K562 (cell line): ENCODE measurements around the gene TRIM65. TPM values are rescaled to one million over a fixed set of nuclear protein-coding genes. Genes with fewer than 3 reads are reported as not detected.
"Not testable (repeated sequence)": the region's sequence is repeated elsewhere in the genome, so short reads cannot be mapped to it uniquely, and the experiment has no call there.

Experiments used
- ATAC-seq: fragments of 200-7000 bp; cut with Tn5 transposase; 3 replicates; pipeline ENCODE4 v1.9.1; 2020; ENCODE audit warnings: moderate library complexity
- BruUV-seq: library from RNA; stranded (reverse); fragments of 400-500 nt; replicated peaks from 2 replicates; lab custom pipeline; 2021; lab: Mats Ljungman, UMichigan
- CTCF ChIA-PET: fragments of 300-600 bp; formaldehyde crosslinking; extraction: SDS; loops from one replicate; lab custom pipeline; 2021; ENCODE audit warnings: low intra/inter-chr PET ratio; lab: Yijun Ruan, JAX
- POLR2A ChIA-PET: fragments of 300-600, 350-650 bp; sonication (Branson Sonifier 250); formaldehyde crosslinking; extraction: SDS; loops from one replicate; lab custom pipeline; 2021; ENCODE audit warnings: antibody characterized with exemption, inconsistent platforms; lab: Yijun Ruan, JAX
- DNase-seq, 4 experiments: peaks; one replicate each; pipeline versions ENCODE4 v3.0.0 to v3.0.0-alpha.2; 2011 to 2018; ENCODE audit warnings: low spot score in 3 of 4, mixed read lengths in 3 of 4; ENCODE audit errors: extremely low read depth in 1 of 4
- FAIRE-seq: peaks from 2 replicates; lab custom pipeline; 2011; peaks lifted over from hg19 to GRCh38; lab: Jason Lieb, UNC
- H2AFZ ChIP-seq: 2 replicates; pipeline ENCODE4 v1.6.0; 2011; ENCODE audit warnings: low read depth, low read length, control low read depth, inconsistent platforms
- H3K27ac ChIP-seq: fragments of 200-600 bp; 3 replicates; pipeline ENCODE4 v1.8.0; 2011; ENCODE audit warnings: low read depth, mild to moderate bottlenecking, control low read depth, inconsistent platforms, low read length, moderate library complexity, mixed read lengths; ENCODE audit errors: extremely low read depth
- H3K27me3 ChIP-seq, 2 experiments: fragments of 300-600 bp in 1 of 2; 2 replicates in 1 of 2; 3 replicates in 1 of 2; pipeline versions ENCODE4 v1.6.0 to v1.8.0; 2011; ENCODE audit warnings: inconsistent platforms in 2 of 2, low read length in 2 of 2, mild to moderate bottlenecking in 1 of 2, mixed read lengths in 1 of 2, moderate library complexity in 1 of 2; ENCODE audit not compliant: control insufficient read depth in 2 of 2, insufficient read depth in 2 of 2
- H3K36me3 ChIP-seq: fragments of 300-600 bp; 3 replicates; pipeline ENCODE4 v1.8.0; 2011; ENCODE audit warnings: mild to moderate bottlenecking, low read length, inconsistent platforms; ENCODE audit not compliant: control insufficient read depth, insufficient read depth
- H3K4me1 ChIP-seq, 2 experiments: fragments of 200-600 bp in 1 of 2; replicated peaks in 1 of 2; 2 replicates in 1 of 2; 3 replicates in 1 of 2; pipeline versions ENCODE4 v1.5.1 to v1.8.0; 2011; ENCODE audit warnings: inconsistent platforms in 2 of 2, low read length in 2 of 2, mild to moderate bottlenecking in 1 of 2, mixed read lengths in 1 of 2, moderate library complexity in 1 of 2; ENCODE audit not compliant: control insufficient read depth in 2 of 2, insufficient read depth in 2 of 2
- H3K4me2 ChIP-seq: 2 replicates; pipeline ENCODE4 v1.6.1; 2011; ENCODE audit warnings: low read length, control low read depth, inconsistent platforms, mixed read lengths; ENCODE audit not compliant: insufficient read depth
- H3K4me3 ChIP-seq: fragments of 200-600 bp; sonication (generic), shearing (Covaris generic); 2 replicates; pipeline ENCODE4 v1.5.1; 2016; ENCODE audit warnings: control low read depth, inconsistent platforms
- H3K79me2 ChIP-seq: fragments of 200-600 bp; 3 replicates; pipeline ENCODE4 v1.8.0; 2011; ENCODE audit warnings: low read length, inconsistent platforms; ENCODE audit not compliant: control insufficient read depth, insufficient read depth
- H3K9ac ChIP-seq, 2 experiments: 2 replicates each; pipeline versions ENCODE4 v1.6.0 to v1.6.1; 2011; ENCODE audit warnings: low read depth in 2 of 2, low read length in 2 of 2, control low read depth in 1 of 2, inconsistent platforms in 1 of 2, mild to moderate bottlenecking in 1 of 2, mixed read lengths in 1 of 2; ENCODE audit not compliant: insufficient read depth in 1 of 2
- H3K9me1 ChIP-seq: one replicate; pipeline ENCODE4 v1.6.0; 2011; ENCODE audit warnings: inconsistent platforms, mild to moderate bottlenecking, low read length, moderate library complexity; ENCODE audit not compliant: control insufficient read depth, insufficient read depth
- H3K9me3 ChIP-seq: replicated peaks from 2 replicates; pipeline ENCODE4 v1.5.1; 2011; ENCODE audit warnings: low read depth, low read length, inconsistent platforms; ENCODE audit not compliant: control insufficient read depth, insufficient read depth
- H4K20me1 ChIP-seq: replicated peaks from 2 replicates; pipeline ENCODE4 v1.6.1; 2011; ENCODE audit warnings: low read length, inconsistent platforms, mixed read lengths; ENCODE audit not compliant: control insufficient read depth, insufficient read depth
- BMI1 ChIP-seq: fragments of 150-350 bp; IDR thresholded peaks from 2 replicates; pipeline ENCODE4 v1.6.1; 2014; ENCODE audit warnings: low read length
- ESRRA ChIP-seq: fragments of 450-650 bp; IDR thresholded peaks from 2 replicates; pipeline ENCODE4 v1.6.1; 2014; ENCODE audit warnings: low read depth, mild to moderate bottlenecking, moderate library complexity, borderline replicate concordance
- GABPB1 ChIP-seq: sonication (generic); formaldehyde crosslinking; IDR thresholded peaks from 2 replicates; pipeline ENCODE4 v1.8.0; 2022; ENCODE audit warnings: mild to moderate bottlenecking, missing genetic modification reagents
- MYNN ChIP-seq, 2 experiments: sonication (generic); formaldehyde crosslinking in 1 of 2; IDR thresholded peaks; 2 replicates each; pipeline versions ENCODE4 v1.5.0 to v1.6.1; 2016 to 2020; ENCODE audit warnings: antibody characterized with exemption in 1 of 2, missing genetic modification reagents in 1 of 2
- PHF20 ChIP-seq: fragments of 450-650 bp; IDR thresholded peaks from 2 replicates; pipeline ENCODE4 v1.6.1; 2018; ENCODE audit not compliant: partially characterized antibody
- RBFOX2 ChIP-seq: fragments of 200-400 bp; formaldehyde crosslinking; IDR thresholded peaks from 2 replicates; pipeline ENCODE4 v1.6.1; 2017; ENCODE audit warnings: low read depth, mild to moderate bottlenecking, low read length, moderate library complexity
- RBM34 ChIP-seq: fragments of 200-400 bp; formaldehyde crosslinking; IDR thresholded peaks from 2 replicates; pipeline ENCODE4 v1.6.1; 2018; ENCODE audit warnings: low read length, borderline replicate concordance; ENCODE audit not compliant: insufficient read depth
- SNIP1 ChIP-seq: fragments of 450-650 bp; IDR thresholded peaks from 2 replicates; pipeline ENCODE4 v1.7.1; 2017; ENCODE audit warnings: low read depth, mild to moderate bottlenecking
- WGBS: fragments of 100-300 bp; shearing (Covaris generic); methylation state at CpG from one replicate; pipeline ENCODE4 v1.1.6; 2016; ENCODE audit warnings: low coverage, mixed read lengths; ENCODE audit not compliant: insufficient coverage; ENCODE audit errors: missing lambda C conversion rate; 5-methylcytosine and 5-hydroxymethylcytosine counted together
- in situ Hi-C: fragments of 300-500 bp; cut with MboI; formaldehyde crosslinking; loops from 4 replicates; pipeline ENCODE4 v1.15.0; 2018; ENCODE audit warnings: inconsistent platforms, mixed read lengths
- intact Hi-C: fragments of 100-400 bp; cut with micrococcal nuclease; formaldehyde crosslinking; loops from 2 replicates; pipeline ENCODE4 v1.14.2; 2022
- polyA plus RNA-seq, 8 experiments: library from polyadenylated mRNA; depleted of rRNA in 4 of 8; stranded (reverse) in 5 of 8; unstranded in 3 of 8; fragments of >200 nt; fragmentation: Nextera tagmentation in 2 of 8; fragmentation: Illumina TruSeq in 1 of 8; extraction: Ambion mirVana in 2 of 8; extraction: Trizol in 1 of 8; gene quantifications; 2 replicates each; pipeline versions ENCODE4 v1.2.1 to v1.2.3, GENCODE V29; 2011 to 2014; ENCODE audit warnings: inconsistent platforms in 1 of 8, missing spikeins in 1 of 8
- total RNA-seq, 7 experiments: library from RNA; depleted of rRNA in 6 of 7; stranded (reverse); fragments of >200 nt in 6 of 7; fragmentation: Illumina TruSeq in 2 of 7; extraction: Trizol in 2 of 7; gene quantifications; 2 replicates each; pipeline versions ENCODE4 v1.2.1 to v1.2.3, GENCODE V29; 2011 to 2021; ENCODE audit warnings: low replicate concordance in 1 of 7
- TF ChIP-seq, protein P1 (sequence below): fragments of 250-450 bp; sonication (Bioruptor Pico); IDR thresholded peaks from 2 replicates; pipeline ENCODE4 v1.9.0; 2021; ENCODE audit warnings: mild to moderate bottlenecking
- TF ChIP-seq, protein P2 (sequence below): sonication (generic); formaldehyde crosslinking; IDR thresholded peaks from 2 replicates; pipeline ENCODE4 v1.8.1; 2022; ENCODE audit warnings: missing genetic modification reagents
- TF ChIP-seq, protein P3 (sequence below): fragments of 450-650 bp; formaldehyde crosslinking; conservative IDR thresholded peaks from 2 replicates; pipeline ENCODE4 v1.4.0; 2022; ENCODE audit warnings: mild to moderate bottlenecking, missing genetic modification characterization
- TF ChIP-seq, protein P4 (sequence below): sonication (generic); formaldehyde crosslinking; IDR thresholded peaks from 2 replicates; pipeline ENCODE4 v1.8.0; 2022; ENCODE audit warnings: mild to moderate bottlenecking, missing genetic modification reagents

TRIM65 gene
- total and polyA plus RNA-seq, 9 of the 15 experiments (the other 6 are each of a cell fraction or from before 2014, with no cell fraction given): 2.8 to 45.7 (median 22.9) TPM

DNA sequence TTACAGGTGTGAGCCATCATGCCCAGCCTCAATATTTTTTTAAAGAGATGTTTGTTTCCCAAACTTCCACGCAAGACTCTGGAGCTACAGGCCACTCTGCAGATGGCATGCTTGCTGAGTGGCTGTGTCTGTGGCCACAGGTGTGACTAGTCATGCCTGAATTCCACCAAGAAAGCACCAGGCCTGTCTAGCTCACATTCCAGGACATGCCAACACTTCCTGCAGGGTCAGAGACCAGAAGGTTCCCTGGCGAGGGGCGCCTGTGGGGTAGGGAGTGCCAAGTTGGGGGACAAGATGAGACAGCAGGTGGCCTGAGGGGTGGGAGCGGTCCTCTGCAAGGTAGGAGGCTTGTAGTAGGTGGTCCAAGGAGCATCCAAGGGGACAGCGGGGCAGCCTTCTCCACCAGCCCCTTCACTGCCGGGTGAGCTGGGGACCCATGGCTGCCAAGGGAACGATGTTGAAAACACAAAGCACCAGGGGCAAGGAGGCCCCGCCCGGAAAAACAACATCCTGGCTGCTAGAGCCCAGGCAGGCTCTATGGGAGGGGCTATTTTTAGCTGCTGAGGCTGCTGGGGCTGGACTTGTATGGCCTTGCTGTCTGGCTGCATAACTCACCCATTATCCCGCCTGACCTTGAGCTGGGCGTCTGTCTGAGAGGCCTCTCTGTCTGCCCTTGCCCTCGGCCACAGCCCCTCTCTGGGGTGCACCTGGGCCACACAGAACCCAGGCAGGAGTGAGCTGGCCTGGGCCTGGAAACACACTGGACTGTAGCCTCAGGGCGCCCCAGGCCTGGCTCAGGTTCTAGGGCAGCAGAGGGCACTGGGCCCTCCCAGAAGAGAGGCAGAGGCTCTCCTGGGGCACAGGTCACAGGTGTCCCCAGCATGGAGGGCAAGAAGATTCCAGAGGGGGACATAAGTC lies 24.1 kb downstream of the TRIM65 start (continued):
- TF ChIP-seq, protein P1, sequence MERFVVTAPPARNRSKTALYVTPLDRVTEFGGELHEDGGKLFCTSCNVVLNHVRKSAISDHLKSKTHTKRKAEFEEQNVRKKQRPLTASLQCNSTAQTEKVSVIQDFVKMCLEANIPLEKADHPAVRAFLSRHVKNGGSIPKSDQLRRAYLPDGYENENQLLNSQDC: no peak
- no peak for TF ChIP-seq RBM34
- no peak for TF ChIP-seq GABPB1 (CRISPR knock-in tag)
- TF ChIP-seq ESRRA: peak; percentile 79
- TF ChIP-seq MYNN (IDR thresholded peaks at IDR 0.05): no peak
- no peak for TF ChIP-seq MYNN (CRISPR knock-in tag; IDR thresholded peaks at IDR 0.05)
- TF ChIP-seq PHF20: no peak
- TF ChIP-seq BMI1: no peak
- TF ChIP-seq SNIP1: no peak
- TF ChIP-seq, protein P2, sequence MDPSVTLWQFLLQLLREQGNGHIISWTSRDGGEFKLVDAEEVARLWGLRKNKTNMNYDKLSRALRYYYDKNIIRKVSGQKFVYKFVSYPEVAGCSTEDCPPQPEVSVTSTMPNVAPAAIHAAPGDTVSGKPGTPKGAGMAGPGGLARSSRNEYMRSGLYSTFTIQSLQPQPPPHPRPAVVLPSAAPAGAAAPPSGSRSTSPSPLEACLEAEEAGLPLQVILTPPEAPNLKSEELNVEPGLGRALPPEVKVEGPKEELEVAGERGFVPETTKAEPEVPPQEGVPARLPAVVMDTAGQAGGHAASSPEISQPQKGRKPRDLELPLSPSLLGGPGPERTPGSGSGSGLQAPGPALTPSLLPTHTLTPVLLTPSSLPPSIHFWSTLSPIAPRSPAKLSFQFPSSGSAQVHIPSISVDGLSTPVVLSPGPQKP: no peak
- TF ChIP-seq, protein P3, sequence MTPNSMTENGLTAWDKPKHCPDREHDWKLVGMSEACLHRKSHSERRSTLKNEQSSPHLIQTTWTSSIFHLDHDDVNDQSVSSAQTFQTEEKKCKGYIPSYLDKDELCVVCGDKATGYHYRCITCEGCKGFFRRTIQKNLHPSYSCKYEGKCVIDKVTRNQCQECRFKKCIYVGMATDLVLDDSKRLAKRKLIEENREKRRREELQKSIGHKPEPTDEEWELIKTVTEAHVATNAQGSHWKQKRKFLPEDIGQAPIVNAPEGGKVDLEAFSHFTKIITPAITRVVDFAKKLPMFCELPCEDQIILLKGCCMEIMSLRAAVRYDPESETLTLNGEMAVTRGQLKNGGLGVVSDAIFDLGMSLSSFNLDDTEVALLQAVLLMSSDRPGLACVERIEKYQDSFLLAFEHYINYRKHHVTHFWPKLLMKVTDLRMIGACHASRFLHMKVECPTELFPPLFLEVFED (CRISPR knock-in tag): no peak
- TF ChIP-seq RBFOX2: peak; percentile 27; the same call in 1 of the 2 replicates
- TF ChIP-seq, protein P4, sequence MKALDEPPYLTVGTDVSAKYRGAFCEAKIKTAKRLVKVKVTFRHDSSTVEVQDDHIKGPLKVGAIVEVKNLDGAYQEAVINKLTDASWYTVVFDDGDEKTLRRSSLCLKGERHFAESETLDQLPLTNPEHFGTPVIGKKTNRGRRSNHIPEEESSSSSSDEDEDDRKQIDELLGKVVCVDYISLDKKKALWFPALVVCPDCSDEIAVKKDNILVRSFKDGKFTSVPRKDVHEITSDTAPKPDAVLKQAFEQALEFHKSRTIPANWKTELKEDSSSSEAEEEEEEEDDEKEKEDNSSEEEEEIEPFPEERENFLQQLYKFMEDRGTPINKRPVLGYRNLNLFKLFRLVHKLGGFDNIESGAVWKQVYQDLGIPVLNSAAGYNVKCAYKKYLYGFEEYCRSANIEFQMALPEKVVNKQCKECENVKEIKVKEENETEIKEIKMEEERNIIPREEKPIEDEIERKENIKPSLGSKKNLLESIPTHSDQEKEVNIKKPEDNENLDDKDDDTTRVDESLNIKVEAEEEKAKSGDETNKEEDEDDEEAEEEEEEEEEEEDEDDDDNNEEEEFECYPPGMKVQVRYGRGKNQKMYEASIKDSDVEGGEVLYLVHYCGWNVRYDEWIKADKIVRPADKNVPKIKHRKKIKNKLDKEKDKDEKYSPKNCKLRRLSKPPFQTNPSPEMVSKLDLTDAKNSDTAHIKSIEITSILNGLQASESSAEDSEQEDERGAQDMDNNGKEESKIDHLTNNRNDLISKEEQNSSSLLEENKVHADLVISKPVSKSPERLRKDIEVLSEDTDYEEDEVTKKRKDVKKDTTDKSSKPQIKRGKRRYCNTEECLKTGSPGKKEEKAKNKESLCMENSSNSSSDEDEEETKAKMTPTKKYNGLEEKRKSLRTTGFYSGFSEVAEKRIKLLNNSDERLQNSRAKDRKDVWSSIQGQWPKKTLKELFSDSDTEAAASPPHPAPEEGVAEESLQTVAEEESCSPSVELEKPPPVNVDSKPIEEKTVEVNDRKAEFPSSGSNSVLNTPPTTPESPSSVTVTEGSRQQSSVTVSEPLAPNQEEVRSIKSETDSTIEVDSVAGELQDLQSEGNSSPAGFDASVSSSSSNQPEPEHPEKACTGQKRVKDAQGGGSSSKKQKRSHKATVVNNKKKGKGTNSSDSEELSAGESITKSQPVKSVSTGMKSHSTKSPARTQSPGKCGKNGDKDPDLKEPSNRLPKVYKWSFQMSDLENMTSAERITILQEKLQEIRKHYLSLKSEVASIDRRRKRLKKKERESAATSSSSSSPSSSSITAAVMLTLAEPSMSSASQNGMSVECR: no peak
- TF ChIP-seq, all 486 proteins: peak for 6

DNA sequence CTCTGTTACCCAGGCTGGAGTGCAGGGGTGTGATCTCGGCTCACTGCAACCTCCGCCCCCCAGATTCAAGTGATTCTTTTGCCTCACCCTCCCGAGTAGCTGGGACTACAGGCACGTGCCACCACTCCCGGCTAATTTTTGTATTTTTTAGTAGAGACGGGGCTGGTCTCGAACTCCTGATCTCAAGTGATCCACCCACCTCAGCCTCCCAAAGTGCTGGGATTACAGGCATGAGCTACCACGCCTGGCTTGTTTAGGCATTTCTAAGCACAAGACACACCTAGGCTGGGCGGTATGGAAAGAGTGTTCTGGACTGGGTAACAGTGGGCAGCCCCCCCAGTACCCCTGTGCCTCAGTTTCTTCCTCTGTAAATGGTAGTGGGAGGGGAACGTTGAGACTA lies 26.5 kb downstream of the TRIM65 start:
- ATAC-seq, intact Hi-C loops, H3K9me3 ChIP-seq, H3K9ac ChIP-seq, FAIRE-seq, H3K4me3 ChIP-seq, H4K20me1 ChIP-seq, DNase-seq, H3K36me3 ChIP-seq, H3K79me2 ChIP-seq, H2AFZ ChIP-seq, H3K27me3 ChIP-seq, H3K27ac ChIP-seq, in situ Hi-C loops, BruUV-seq, CTCF ChIA-PET, H3K4me2 ChIP-seq, H3K9me1 ChIP-seq: not testable (repeated sequence)
- WGBS: 76% methylated on average over 10 of the region's 10 CpGs
- H3K4me1 ChIP-seq: peaks cover 12 to 42% of the 10 kb centered on the region in 2 experiments
- POLR2A ChIA-PET: interaction anchor here (0.6 to 15.8 kb wide), 5 partner anchors 11 to 640 kb away, joined by 3 to 169 read pairs (median 4); partner anchors contain the start of gene TRIM65
